IMR-90 (cell line): ENCODE measurements around the gene FAIM2. TPM values are rescaled to one million over a fixed set of nuclear protein-coding genes. Genes with fewer than 3 reads are reported as not detected.

Experiments used
- ATAC-seq: fragments of 200-7000 bp; cut with Tn5 transposase; 2 replicates; pipeline ENCODE4 v1.9.1; 2020; ENCODE audit warnings: low read depth, mild to moderate bottlenecking, moderate library complexity
- BruUV-seq: library from RNA; stranded (reverse); fragments of 400-500 nt; replicated peaks from 2 replicates; lab custom pipeline; 2021; lab: Mats Ljungman, UMichigan
- CTCF ChIA-PET: fragments of 300-600 bp; formaldehyde crosslinking; extraction: SDS; loops from one replicate; lab custom pipeline; 2021; ENCODE audit warnings: antibody characterized with exemption; lab: Yijun Ruan, JAX
- POLR2A ChIA-PET: fragments of 300-600 bp; sonication (Branson Sonifier 250); formaldehyde crosslinking; loops from one replicate; lab custom pipeline; 2022; ENCODE audit warnings: antibody characterized with exemption; ENCODE audit not compliant: unreplicated experiment; lab: Charles Lee
- DNase-seq: peaks from one replicate; pipeline ENCODE4 v3.0.0; 2013
- H2AFZ ChIP-seq: replicated peaks from 2 replicates; pipeline ENCODE3; 2013; ENCODE audit warnings: low read length, mild to moderate bottlenecking; ENCODE audit not compliant: poor library complexity
- H2AK5ac ChIP-seq: 2 replicates; pipeline ENCODE4 v1.6.1; 2013; ENCODE audit warnings: low read depth, low read length, inconsistent platforms
- H2AK9ac ChIP-seq: replicated peaks from 2 replicates; pipeline ENCODE3; 2013; ENCODE audit warnings: mild to moderate bottlenecking, low read depth, low read length, moderate library complexity; ENCODE audit not compliant: poor library complexity
- H2BK120ac ChIP-seq: 2 replicates; pipeline ENCODE4 v1.6.1; 2013; ENCODE audit warnings: low read depth, low read length, inconsistent platforms
- H2BK15ac ChIP-seq: 3 replicates; pipeline ENCODE4 v1.6.1; 2013; ENCODE audit warnings: low read depth, low read length, inconsistent platforms
- H2BK20ac ChIP-seq: 2 replicates; pipeline ENCODE4 v1.6.1; 2013; ENCODE audit warnings: low read depth, mild to moderate bottlenecking, inconsistent platforms, low read length, moderate library complexity
- H2BK5ac ChIP-seq: 2 replicates; pipeline ENCODE4 v1.6.1; 2013; ENCODE audit warnings: mild to moderate bottlenecking, low read depth, low read length, inconsistent platforms; ENCODE audit not compliant: poor library complexity, severe bottlenecking
- H3K14ac ChIP-seq: replicated peaks from 2 replicates; pipeline ENCODE4 v1.6.1; 2013; ENCODE audit warnings: low read depth, low read length, inconsistent platforms
- H3K18ac ChIP-seq: 2 replicates; pipeline ENCODE4 v1.6.1; 2013; ENCODE audit warnings: low read depth, low read length, control low read depth
- H3K23ac ChIP-seq: 2 replicates; pipeline ENCODE4 v1.6.1; 2013; ENCODE audit warnings: low read depth, low read length, inconsistent platforms
- H3K27ac ChIP-seq: 2 replicates; pipeline ENCODE4 v1.5.1; 2013; ENCODE audit warnings: mild to moderate bottlenecking, control low read depth, low read length; ENCODE audit not compliant: insufficient read depth
- H3K27me3 ChIP-seq: 2 replicates; pipeline ENCODE4 v1.6.1; 2013; ENCODE audit warnings: low read length; ENCODE audit not compliant: control insufficient read depth, insufficient read depth
- H3K36me3 ChIP-seq: 2 replicates; pipeline ENCODE4 v1.6.1; 2013; ENCODE audit warnings: low read length, mixed read lengths; ENCODE audit not compliant: control insufficient read depth, insufficient read depth
- H3K4ac ChIP-seq: 2 replicates; pipeline ENCODE4 v1.6.1; 2013; ENCODE audit warnings: low read depth, low read length, inconsistent platforms
- H3K4me1 ChIP-seq: 2 replicates; pipeline ENCODE4 v1.6.1; 2013; ENCODE audit warnings: low read length, mixed read lengths; ENCODE audit not compliant: control insufficient read depth, insufficient read depth
- H3K4me2 ChIP-seq: 2 replicates; pipeline ENCODE4 v1.6.1; 2013; ENCODE audit warnings: low read depth, mild to moderate bottlenecking, control low read depth, low read length, moderate library complexity
- H3K4me3 ChIP-seq: 2 replicates; pipeline ENCODE4 v1.5.1; 2013; ENCODE audit warnings: low read depth, mild to moderate bottlenecking, control low read depth, low read length, moderate library complexity; ENCODE audit not compliant: insufficient read depth
- H3K56ac ChIP-seq: 2 replicates; pipeline ENCODE4 v1.6.1; 2013; ENCODE audit warnings: low read length, inconsistent platforms; ENCODE audit not compliant: insufficient read depth; ENCODE audit errors: extremely low read depth
- H3K79me1 ChIP-seq, 2 experiments: 2 replicates each; pipeline ENCODE4 v1.6.1; 2013; ENCODE audit warnings: low read length in 2 of 2, inconsistent platforms in 1 of 2, low read depth in 1 of 2
- H3K9ac ChIP-seq: 2 replicates; pipeline ENCODE4 v1.6.1; 2013; ENCODE audit warnings: low read depth, low read length, control low read depth
- H3K9me1 ChIP-seq: 2 replicates; pipeline ENCODE4 v1.6.1; 2013; ENCODE audit warnings: low read length, inconsistent platforms; ENCODE audit not compliant: insufficient read depth
- H3K9me3 ChIP-seq: 2 replicates; pipeline ENCODE4 v1.6.1; 2013; ENCODE audit warnings: low read length; ENCODE audit not compliant: control insufficient read depth, insufficient read depth
- H4K20me1 ChIP-seq: 2 replicates; pipeline ENCODE4 v1.6.1; 2013; ENCODE audit warnings: low read length, inconsistent platforms; ENCODE audit not compliant: insufficient read depth
- H4K5ac ChIP-seq: 2 replicates; pipeline ENCODE4 v1.6.1; 2013; ENCODE audit warnings: mild to moderate bottlenecking, low read depth, low read length, control low read depth
- H4K8ac ChIP-seq, 2 experiments: 2 replicates each; pipeline ENCODE4 v1.6.1; 2013; ENCODE audit warnings: low read depth in 2 of 2, low read length in 2 of 2, control low read depth in 1 of 2, inconsistent platforms in 1 of 2
- H4K91ac ChIP-seq: 2 replicates; pipeline ENCODE4 v1.6.1; 2013; ENCODE audit warnings: low read depth, low read length, inconsistent platforms; ENCODE audit not compliant: insufficient read depth
- CTCF ChIP-seq: conservative IDR thresholded peaks from 2 replicates; pipeline ENCODE4 v1.5.1; 2012; ENCODE audit warnings: mild to moderate bottlenecking, low read depth, low read length, improper control_type of control experiment
- NFE2L2 ChIP-seq: fragments of 150-350 bp; IDR thresholded peaks from 2 replicates; pipeline ENCODE4 v1.6.1; 2016; ENCODE audit warnings: low read depth, mild to moderate bottlenecking, low read length
- SMC3 ChIP-seq: fragments of 150-350 bp; IDR thresholded peaks from 2 replicates; pipeline ENCODE4 v1.6.1; 2016; ENCODE audit warnings: low read depth, mild to moderate bottlenecking, antibody characterized with exemption, low read length, moderate library complexity
- USF2 ChIP-seq: fragments of 150-350 bp; IDR thresholded peaks from 2 replicates; pipeline ENCODE4 v1.6.1; 2017; ENCODE audit warnings: mild to moderate bottlenecking, antibody characterized with exemption, low read length, low read depth
- WGBS, 2 experiments: methylation state at CpG; one replicate each; pipeline versions ENCODE4 v1.1.5 to v1.1.7; 2013; ENCODE audit warnings: missing lambda C conversion rate in 2 of 2; ENCODE audit not compliant: insufficient read length in 1 of 2; ENCODE audit errors: extremely low coverage in 2 of 2; 5-methylcytosine and 5-hydroxymethylcytosine counted together
- dilution Hi-C: fragments of 300-500 bp; cut with HindIII; formaldehyde crosslinking; loops from one replicate; pipeline ENCODE4 v1.14.3; 2018; ENCODE audit warnings: low sequenced_read_pairs; ENCODE audit not compliant: unreplicated experiment
- in situ Hi-C: fragments of 300-500 bp; cut with MboI; formaldehyde crosslinking; loops from 3 replicates; pipeline ENCODE4 v1.14.3; 2019; ENCODE audit warnings: low sequenced_read_pairs, inconsistent platforms, mixed read lengths
- intact Hi-C: fragments of 100-400 bp; cut with micrococcal nuclease; formaldehyde crosslinking; loops from 2 replicates; pipeline ENCODE4 v1.10.0; 2022
- polyA plus RNA-seq, 3 experiments: library from polyadenylated mRNA; depleted of rRNA; stranded (reverse); fragments of >200 nt; gene quantifications; 2 replicates each; pipeline ENCODE4 v1.2.3, GENCODE V29; 2012; ENCODE audit warnings: low replicate concordance in 1 of 3
- total RNA-seq: library from RNA; depleted of rRNA; stranded (reverse); fragments of >200 nt; gene quantifications from 2 replicates; pipeline ENCODE4 v1.2.3, GENCODE V29; 2012

Gene FAIM2
- total and polyA plus RNA-seq, 2 of the 4 experiments (the other 2 are of a cell fraction), result 0.72 to 5.3 TPM

- no peak overlapping the region for H2BK15ac ChIP-seq
- H3K27ac ChIP-seq, result no peak overlapping the region
- H4K5ac ChIP-seq, result no peak overlapping the region
- no peak overlapping the region for H2BK20ac ChIP-seq
- intact Hi-C loops (no loop called here), in situ Hi-C loops (no loop called here), dilution Hi-C loops (no loop called here)
- no peaks in the 10 kb centered on the region for H3K79me1 ChIP-seq
- CTCF ChIA-PET, result no interaction called here
- ATAC-seq, result no peak
- H3K9me3 ChIP-seq, result no peaks in the 10 kb centered on the region
- no peaks in the 10 kb centered on the region for H3K27me3 ChIP-seq
- H2BK5ac ChIP-seq, result no peak overlapping the region
- no peak overlapping the region for H4K91ac ChIP-seq
- no peak for TF ChIP-seq NFE2L2
- no peak for TF ChIP-seq CTCF
- no peak for TF ChIP-seq SMC3
- no peak for TF ChIP-seq USF2
- H4K20me1 ChIP-seq, result no peaks in the 10 kb centered on the region
- no peak for DNase-seq
- 0 out of 2 replicates have a peak, but pooled peaks cover 3% of the 10 kb centered on the region for H3K9me1 ChIP-seq
- POLR2A ChIA-PET, result interaction anchor here (0.6 kb wide), 1 partner anchor 9 kb away, joined by 3 read pairs; no protein-coding TSS in a partner anchor
- no peaks in the 10 kb centered on the region for H3K36me3 ChIP-seq
- H2AFZ ChIP-seq, result no peak overlapping the region
- no peak overlapping the region for H3K4me3 ChIP-seq
- H3K18ac ChIP-seq, result no peak overlapping the region
- H2BK120ac ChIP-seq, result no peak overlapping the region
- WGBS, 2 experiments, result 86% methylated on average over 1 of the region's 1 CpG; no CpG with 5 or more reads in 1 of the 2 experiments
- no peak overlapping the region for H4K8ac ChIP-seq
- no peak overlapping the region for H3K4ac ChIP-seq
- no peak overlapping the region for H3K14ac ChIP-seq
- H3K4me1 ChIP-seq, result no peaks in the 10 kb centered on the region; the same call in 1 of the 2 replicates
- H3K56ac ChIP-seq, result no peak overlapping the region
- H2AK9ac ChIP-seq, result no peak overlapping the region
- no peak overlapping the region for H2AK5ac ChIP-seq
- no TSS peak for BruUV-seq
- H3K23ac ChIP-seq, result no peak overlapping the region
- no peak overlapping the region for H3K4me2 ChIP-seq
- no peak overlapping the region for H3K9ac ChIP-seq
Observed at GRCh38 chr12:49943625-49943960, 39.9 kb upstream of the FAIM2 start.
